Measurements from ENCODE around the gene LHPP. TPM values are rescaled to one million over a fixed set of nuclear protein-coding genes. Genes with fewer than 3 reads are reported as not detected.
"Not testable (repeated sequence)": the region's sequence is repeated elsewhere in the genome, so short reads cannot be mapped to it uniquely, and the experiment has no call there.

The LHPP gene
- total RNA-seq, 4 donors from 2014 or later: 20.3 to 116 (median 22.4) TPM

- no peaks in the 10 kb centered on the region for H3K27me3 ChIP-seq
- TF ChIP-seq POLR2AphosphoS5 (IDR thresholded peaks at IDR 0.05) (no peak), EP300 (IDR thresholded peaks at IDR 0.05; ENCODE audit: low read depth) (no peak), POLR2A (IDR thresholded peaks at IDR 0.05) (no peak), CTCF (IDR thresholded peaks at IDR 0.05) (no peak)
- in situ Hi-C loops (cut with MboI; ENCODE audit: low pct_ligation_motif_present in 1 of 4, low pct_unique_long_range_greater_than_20kb in 1 of 4, low sequenced_read_pairs in 3 of 4): no loop called here
- peaks cover 0 to 18% (median under 1%) of the 10 kb centered on the region in 4 donors for H3K4me1 ChIP-seq
- H3K27ac ChIP-seq: no peak overlapping the region
- no peak overlapping the region for H3K4me3 ChIP-seq
- DNase-seq: no peak
- intact Hi-C loops (cut with DNase I; ENCODE audit: low total_unique reads): no loop called here
- 92% methylated on average over 18 of the region's 18 CpGs; no CpG with 5 or more reads in 1 of the 2 donors for WGBS, 2 donors (ENCODE audit: low coverage in 1 of 2)
- no peaks in the 10 kb centered on the region for H3K36me3 ChIP-seq
- no peaks in the 10 kb centered on the region for H3K9me3 ChIP-seq
Observed at GRCh38 chr10:124607693-124608092, 146.1 kb downstream of the LHPP start.

- no peaks in the 10 kb centered on the region for H3K27me3 ChIP-seq
- no peak overlapping the region for H3K27ac ChIP-seq
- 85% methylated on average over 14 of the region's 14 CpGs; no CpG with 5 or more reads in 1 of the 2 donors for WGBS, 2 donors (ENCODE audit: low coverage in 1 of 2)
Observed at GRCh38 chr10:124608093-124608721, 146.6 kb downstream of the LHPP start.

GRCh38 chr10:124609698-124610097 is 148.1 kb downstream of the LHPP start:
- in situ Hi-C loops (cut with MboI; ENCODE audit: low pct_ligation_motif_present in 1 of 4, low pct_unique_long_range_greater_than_20kb in 1 of 4, low sequenced_read_pairs in 3 of 4): no loop called here
- DNase-seq: no peak

More at GRCh38 chr10:124608093-124608721, 146.6 kb downstream of the LHPP start:
- intact Hi-C loops (cut with DNase I; ENCODE audit: low total_unique reads) (no loop called here), in situ Hi-C loops (cut with MboI; ENCODE audit: low pct_ligation_motif_present in 1 of 4, low pct_unique_long_range_greater_than_20kb in 1 of 4, low sequenced_read_pairs in 3 of 4) (no loop called here)
- Histone ChIP-seq H3K4me3 (no peak overlapping the region), H3K36me3 (no peaks in the 10 kb centered on the region), H3K9me3 (no peaks in the 10 kb centered on the region), H3K4me1 (peaks cover 0 to 20% (median 5%) of the 10 kb centered on the region in 4 donors)
- no peak for DNase-seq
- TF ChIP-seq POLR2AphosphoS5 (IDR thresholded peaks at IDR 0.05) (no peak), CTCF (IDR thresholded peaks at IDR 0.05) (no peak), EP300 (IDR thresholded peaks at IDR 0.05; ENCODE audit: low read depth) (no peak), POLR2A (IDR thresholded peaks at IDR 0.05) (no peak)

GRCh38 chr10:124610186-124610585 is 148.6 kb downstream of the LHPP start:
- WGBS, 2 donors (ENCODE audit: low coverage in 1 of 2): 95% methylated on average over 19 of the region's 19 CpGs; no CpG with 5 or more reads in 1 of the 2 donors
- H3K36me3 ChIP-seq; H3K9me3 ChIP-seq; H3K4me3 ChIP-seq; intact Hi-C loops (cut with DNase I; ENCODE audit: low total_unique reads); DNase-seq; in situ Hi-C loops (cut with MboI; ENCODE audit: low pct_ligation_motif_present in 1 of 4, low pct_unique_long_range_greater_than_20kb in 1 of 4, low sequenced_read_pairs in 3 of 4); H3K27me3 ChIP-seq; H3K27ac ChIP-seq: not testable (repeated sequence)
- peaks cover 0 to 20% (median 7%) of the 10 kb centered on the region in 4 donors for H3K4me1 ChIP-seq

More at GRCh38 chr10:124609698-124610097, 148.1 kb downstream of the LHPP start:
- 89% methylated on average over 11 of the region's 11 CpGs; no CpG with 5 or more reads in 1 of the 2 donors for WGBS, 2 donors (ENCODE audit: low coverage in 1 of 2)
- H3K9me3 ChIP-seq: no peaks in the 10 kb centered on the region
- TF ChIP-seq POLR2A (IDR thresholded peaks at IDR 0.05) (no peak), POLR2AphosphoS5 (IDR thresholded peaks at IDR 0.05) (no peak), EP300 (IDR thresholded peaks at IDR 0.05; ENCODE audit: low read depth) (no peak), CTCF (IDR thresholded peaks at IDR 0.05) (no peak)
- peaks cover 0 to 20% (median 7%) of the 10 kb centered on the region in 4 donors for H3K4me1 ChIP-seq
- no peaks in the 10 kb centered on the region for H3K27me3 ChIP-seq
- no peaks in the 10 kb centered on the region for H3K36me3 ChIP-seq
- H3K27ac ChIP-seq: no peak overlapping the region
- no peak overlapping the region for H3K4me3 ChIP-seq
- intact Hi-C loops (cut with DNase I; ENCODE audit: low total_unique reads): no loop called here

- H3K4me3 ChIP-seq; in situ Hi-C loops (cut with MboI; ENCODE audit: low pct_ligation_motif_present in 1 of 4, low pct_unique_long_range_greater_than_20kb in 1 of 4, low sequenced_read_pairs in 3 of 4); H3K36me3 ChIP-seq; intact Hi-C loops (cut with DNase I; ENCODE audit: low total_unique reads); H3K27me3 ChIP-seq; H3K27ac ChIP-seq; H3K9me3 ChIP-seq; DNase-seq: not testable (repeated sequence)
- peaks cover 0 to 20% (median 7%) of the 10 kb centered on the region in 4 donors for H3K4me1 ChIP-seq
- 94 to 95% methylated on average over 8 to 17 of the region's 17 CpGs for WGBS, 2 donors (ENCODE audit: low coverage in 1 of 2)
Observed at GRCh38 chr10:124610851-124611250, 149.2 kb downstream of the LHPP start.

All from transverse colon (tissue), 4 donors.